Esophagus muscularis mucosa (tissue), 4 donors: ENCODE results near the gene ZMAT3. TPM values are rescaled to one million over a fixed set of nuclear protein-coding genes. Genes with fewer than 3 reads are reported as not detected.

Experiments
- DNase-seq: peaks from one replicate; pipeline ENCODE4 v3.0.0-alpha.2; 2017; ENCODE audit errors: extremely low spot score
- H3K27ac ChIP-seq, 4 donors: fragments of 200-600 bp; sonication (generic); replicated peaks in 1 of 4; 1 replicate in 3 of 4; 2 replicates in 1 of 4; pipeline ENCODE4 v1.5.1; 2016 to 2019; ENCODE audit warnings: mild to moderate bottlenecking in 1 of 4
- H3K27me3 ChIP-seq, 4 donors: fragments of 200-600 bp; sonication (generic); one replicate each; pipeline versions ENCODE4 v1.5.1 to v1.6.0; 2016 to 2019
- H3K36me3 ChIP-seq, 4 donors: fragments of 200-600 bp; sonication (generic); one replicate each; pipeline ENCODE4 v1.5.1; 2016 to 2019
- H3K4me1 ChIP-seq, 4 donors: fragments of 200-600 bp; sonication (generic); one replicate each; pipeline ENCODE4 v1.5.1; 2016 to 2019
- H3K4me3 ChIP-seq, 4 donors: fragments of 200-600 bp; sonication (generic); 1 replicate in 2 of 4; 2 replicates in 2 of 4; pipeline ENCODE4 v1.5.1; 2016 to 2019; ENCODE audit warnings: mild to moderate bottlenecking in 4 of 4, moderate library complexity in 1 of 4
- H3K9me3 ChIP-seq, 4 donors: fragments of 200-600 bp; sonication (generic); 1 replicate in 3 of 4; 2 replicates in 1 of 4; pipeline ENCODE4 v1.5.1; 2016 to 2019
- CTCF ChIP-seq, 3 experiments: fragments of 200-600 bp in 2 of 3; fragments of 450-650 bp in 1 of 3; sonication (generic) in 2 of 3; IDR thresholded peaks; one replicate each; pipeline ENCODE4 v1.5.1; 2017 to 2019; ENCODE audit warnings: antibody characterized with exemption in 3 of 3, mild to moderate bottlenecking in 2 of 3, moderate library complexity in 1 of 3
- EP300 ChIP-seq: sonication (generic); formaldehyde crosslinking; IDR thresholded peaks from one replicate; pipeline ENCODE4 v1.6.1; 2017; ENCODE audit warnings: antibody characterized with exemption
- POLR2A ChIP-seq: fragments of 450-650 bp; IDR thresholded peaks from one replicate; pipeline ENCODE4 v1.6.1; 2017; ENCODE audit warnings: antibody characterized with exemption, moderate library complexity, mild to moderate bottlenecking, low read depth
- POLR2AphosphoS5 ChIP-seq, 2 donors: sonication (generic); formaldehyde crosslinking; IDR thresholded peaks; one replicate each; pipeline ENCODE4 v1.6.1; 2017; ENCODE audit warnings: antibody characterized with exemption in 2 of 2
- WGBS: methylation state at CpG from one replicate; pipeline ENCODE4 v1.1.5; 2018; 5-methylcytosine and 5-hydroxymethylcytosine counted together
- intact Hi-C: fragments of 100-400 bp; cut with DNase I; formaldehyde crosslinking; loops from one replicate; pipeline ENCODE4 v1.15.1; 2023
- total RNA-seq, 4 donors: library from RNA; depleted of rRNA; stranded (reverse); fragments of >200 nt; gene quantifications; one replicate each; pipeline versions ENCODE4 v1.1.0 to v1.2.1, GENCODE V29; 2016

The ZMAT3 gene
- total RNA-seq, 4 donors from 2014 or later, result 15.2 to 26.6 (median 23.1) TPM

- intact Hi-C loops, result no loop called here
- no peaks in the 10 kb centered on the region for H3K9me3 ChIP-seq
- H3K4me1 ChIP-seq, result peaks cover 3 to 7% (median 6%) of the 10 kb centered on the region in 4 donors
- no peaks in the 10 kb centered on the region for H3K27me3 ChIP-seq
- no peak overlapping the region for H3K4me3 ChIP-seq
- H3K27ac ChIP-seq, result no peak overlapping the region
- no peaks in the 10 kb centered on the region for H3K36me3 ChIP-seq
- 83% methylated on average over 4 of the region's 4 CpGs for WGBS
- no peak for DNase-seq
- no peak for TF ChIP-seq EP300
- no peak for TF ChIP-seq POLR2A
- TF ChIP-seq CTCF (IDR thresholded peaks at IDR 0.05), result no peak
- TF ChIP-seq POLR2AphosphoS5 (IDR thresholded peaks at IDR 0.05), result no peak
Measured at GRCh38 chr3:179076243-179077027, 4.8 kb upstream of the ZMAT3 start.

DNA sequence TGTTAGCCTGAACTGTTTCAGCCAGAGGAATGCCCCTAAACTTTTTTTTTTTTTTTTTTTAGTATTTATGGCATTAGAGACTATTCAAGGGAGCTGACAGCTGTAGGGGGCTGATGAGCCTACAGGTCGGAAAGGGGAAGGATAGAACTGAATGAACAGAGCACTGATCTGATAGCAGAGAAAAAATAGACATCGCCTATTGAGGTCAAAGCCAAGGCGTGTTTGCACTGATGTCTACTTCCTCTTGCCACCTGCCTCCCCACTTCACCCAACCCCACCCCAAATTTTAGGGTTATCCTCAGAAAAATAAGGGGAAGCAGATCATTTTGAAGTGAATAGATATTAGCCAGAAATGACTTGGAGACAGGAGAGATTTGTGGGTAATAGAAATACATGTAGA is 3.0 kb upstream of the ZMAT3 start:
- H3K27me3 ChIP-seq, result no peaks in the 10 kb centered on the region
- H3K9me3 ChIP-seq, result no peaks in the 10 kb centered on the region
- intact Hi-C loops, result no loop called here
- WGBS, result 54% methylated on average over 3 of the region's 3 CpGs
- no peak overlapping the region for H3K4me3 ChIP-seq
- no peak overlapping the region for H3K27ac ChIP-seq
- H3K4me1 ChIP-seq, result peaks cover 3 to 20% (median 19%) of the 10 kb centered on the region in 4 donors
- H3K36me3 ChIP-seq, result no peaks in the 10 kb centered on the region
- DNase-seq, result no peak
- TF ChIP-seq POLR2A, result no peak
- TF ChIP-seq EP300, result no peak
- TF ChIP-seq CTCF (IDR thresholded peaks at IDR 0.05), result no peak
- no peak for TF ChIP-seq POLR2AphosphoS5 (IDR thresholded peaks at IDR 0.05)

- intact Hi-C loops, result no loop called here
- no peak for DNase-seq
- H3K27me3 ChIP-seq, result no peaks in the 10 kb centered on the region
- H3K4me1 ChIP-seq, result peaks cover 3 to 26% (median 24%) of the 10 kb centered on the region in 4 donors
- no peak for TF ChIP-seq CTCF (IDR thresholded peaks at IDR 0.05)
- TF ChIP-seq POLR2AphosphoS5 (IDR thresholded peaks at IDR 0.05), result no peak
- TF ChIP-seq EP300, result no peak
- TF ChIP-seq POLR2A, result no peak
- whole genome bisulfite sequencing, result 71% methylated on average over 2 of the region's 2 CpGs
- H3K27ac ChIP-seq, result no peak overlapping the region
- H3K4me3 ChIP-seq, result no peak overlapping the region
- no peaks in the 10 kb centered on the region for H3K9me3 ChIP-seq
- no peaks in the 10 kb centered on the region for H3K36me3 ChIP-seq
Measured at GRCh38 chr3:179073816-179074215, 2.2 kb upstream of the ZMAT3 start.

DNA sequence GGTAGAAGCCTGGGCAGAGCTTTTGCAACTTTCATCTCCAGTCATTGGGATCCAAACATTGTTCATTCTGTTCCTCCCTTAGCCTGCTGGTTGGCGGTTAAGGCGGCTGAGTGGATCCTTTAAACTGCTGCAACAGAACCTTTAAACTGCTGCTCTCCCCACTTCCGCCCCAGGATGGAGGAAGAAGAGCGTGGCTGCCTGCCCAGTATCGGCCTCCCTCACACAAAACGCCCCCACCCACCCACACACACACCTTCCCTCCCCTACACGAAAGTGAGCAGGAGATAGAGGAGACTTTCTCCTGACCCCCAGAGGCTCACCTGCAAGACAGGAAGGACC is 460 bp upstream of the ZMAT3 start:
- Histone ChIP-seq H3K36me3 (peaks cover 3 to 6% (median 5%) of the 10 kb centered on the region in 4 donors), H3K9me3 (no peaks in the 10 kb centered on the region), H3K27me3 (no peaks in the 10 kb centered on the region), H3K4me3 (peak overlapping the region; percentile 72 to 92 (median 86)), H3K27ac (peak overlapping the region; percentile 88 to 96 (median 90)), H3K4me1 (peaks cover 3 to 43% (median 32%) of the 10 kb centered on the region in 4 donors)
- no peak for DNase-seq
- 5% methylated on average over 7 of the region's 7 CpGs for WGBS
- TF ChIP-seq CTCF (IDR thresholded peaks at IDR 0.05) (no peak), EP300 (no peak)
- intact Hi-C loops, result no loop called here

DNA sequence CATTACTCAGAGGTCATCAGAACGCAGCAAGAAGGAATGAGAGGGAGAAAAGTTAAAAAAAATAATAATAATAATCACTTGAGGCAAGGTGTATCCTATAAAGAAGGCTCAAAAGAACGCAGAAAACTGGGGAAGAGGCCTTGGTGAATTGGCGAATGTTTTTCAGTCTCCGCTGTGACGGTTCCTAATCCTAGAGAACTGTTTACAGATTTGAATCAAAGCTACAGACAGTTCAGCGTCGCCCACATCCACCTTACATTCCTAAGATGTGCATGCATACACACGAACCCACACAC is 634 bp downstream of the ZMAT3 start:
- no peak for DNase-seq
- peaks cover 3 to 43% (median 32%) of the 10 kb centered on the region in 4 donors for H3K4me1 ChIP-seq
- H3K9me3 ChIP-seq, result no peaks in the 10 kb centered on the region
- H3K4me3 ChIP-seq, result peak overlapping the region; percentile 72 to 92 (median 86)
- no peak for TF ChIP-seq CTCF (IDR thresholded peaks at IDR 0.05)
- no peak for TF ChIP-seq POLR2AphosphoS5 (IDR thresholded peaks at IDR 0.05)
- no peak for TF ChIP-seq POLR2A
- no peak for TF ChIP-seq EP300
- H3K36me3 ChIP-seq, result peaks cover 14 to 15% (median 14%) of the 10 kb centered on the region in 4 donors
- peak overlapping the region; percentile 88 to 96 (median 90) for H3K27ac ChIP-seq
- intact Hi-C loops, result no loop called here
- 6% methylated on average over 8 of the region's 8 CpGs for WGBS
- H3K27me3 ChIP-seq, result no peaks in the 10 kb centered on the region
